BJ (cell line): ENCODE measurements around the gene BGN. TPM values are rescaled to one million over a fixed set of nuclear protein-coding genes. Genes with fewer than 3 reads are reported as not detected.

Experiments
- CTCF ChIA-PET: fragments of 350-600 bp; formaldehyde crosslinking; extraction: SDS; loops from one replicate; lab custom pipeline; 2021; ENCODE audit warnings: antibody characterized with exemption, inconsistent platforms; lab: Yijun Ruan, JAX
- POLR2A ChIA-PET: fragments of 300-600 bp; sonication (Branson Sonifier 250); formaldehyde crosslinking; extraction: SDS; loops from one replicate; lab custom pipeline; 2021; ENCODE audit warnings: antibody characterized with exemption; lab: Charles Lee
- DNase-seq: peaks from one replicate; pipeline ENCODE4 v3.0.0-alpha.2; 2011; ENCODE audit warnings: low read depth
- H3K27me3 ChIP-seq: 2 replicates; pipeline ENCODE4 v1.6.0; 2011; ENCODE audit warnings: low read length; ENCODE audit not compliant: control insufficient read depth, insufficient read depth
- H3K36me3 ChIP-seq: 2 replicates; pipeline ENCODE4 v1.5.1; 2011; ENCODE audit warnings: low read length; ENCODE audit not compliant: control insufficient read depth, insufficient read depth
- H3K4me3 ChIP-seq: 2 replicates; pipeline ENCODE4 v1.5.1; 2011; ENCODE audit warnings: low read depth, mild to moderate bottlenecking, control low read depth, low read length
- polyA plus RNA-seq: library from polyadenylated mRNA; depleted of rRNA; stranded (reverse); fragments of >200 nt; gene quantifications from 2 replicates; pipeline ENCODE4 v1.2.3, GENCODE V29; 2011
- TF ChIP-seq, protein P1 (sequence below): IDR thresholded peaks from 2 replicates; pipeline ENCODE4 v1.5.1; 2011; ENCODE audit warnings: low read depth, mild to moderate bottlenecking, control low read depth, inconsistent platforms, low read length, moderate library complexity; ENCODE audit not compliant: insufficient read depth

BGN gene
- polyA plus RNA-seq, 1 experiment: 487 TPM

DNA sequence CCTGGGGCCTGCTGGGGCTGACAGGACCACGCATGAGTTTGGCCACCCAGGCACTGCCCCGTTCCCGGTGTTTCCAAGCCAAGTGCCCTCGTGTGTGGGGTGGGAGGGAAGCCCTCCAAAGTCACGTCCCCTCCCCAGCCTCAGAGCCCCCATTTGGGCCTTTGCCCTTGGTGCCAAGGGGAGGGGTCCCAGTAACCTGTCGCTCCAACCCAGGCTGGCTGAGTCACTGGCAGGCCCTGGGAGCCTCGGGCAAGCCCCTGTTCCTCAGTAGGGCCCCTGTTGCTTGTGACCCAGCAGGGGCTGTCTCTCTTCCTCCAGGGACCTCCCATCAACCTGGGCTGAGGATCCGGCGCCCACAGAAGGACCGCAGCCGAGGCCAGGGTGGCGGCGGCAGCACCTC lies 13.7 kb upstream of the BGN start:
- DNase-seq: no peak
- no peaks in the 10 kb centered on the region for H3K27me3 ChIP-seq
- CTCF ChIA-PET: no interaction called here
- H3K4me3 ChIP-seq: no peak overlapping the region
- TF ChIP-seq, protein P1, sequence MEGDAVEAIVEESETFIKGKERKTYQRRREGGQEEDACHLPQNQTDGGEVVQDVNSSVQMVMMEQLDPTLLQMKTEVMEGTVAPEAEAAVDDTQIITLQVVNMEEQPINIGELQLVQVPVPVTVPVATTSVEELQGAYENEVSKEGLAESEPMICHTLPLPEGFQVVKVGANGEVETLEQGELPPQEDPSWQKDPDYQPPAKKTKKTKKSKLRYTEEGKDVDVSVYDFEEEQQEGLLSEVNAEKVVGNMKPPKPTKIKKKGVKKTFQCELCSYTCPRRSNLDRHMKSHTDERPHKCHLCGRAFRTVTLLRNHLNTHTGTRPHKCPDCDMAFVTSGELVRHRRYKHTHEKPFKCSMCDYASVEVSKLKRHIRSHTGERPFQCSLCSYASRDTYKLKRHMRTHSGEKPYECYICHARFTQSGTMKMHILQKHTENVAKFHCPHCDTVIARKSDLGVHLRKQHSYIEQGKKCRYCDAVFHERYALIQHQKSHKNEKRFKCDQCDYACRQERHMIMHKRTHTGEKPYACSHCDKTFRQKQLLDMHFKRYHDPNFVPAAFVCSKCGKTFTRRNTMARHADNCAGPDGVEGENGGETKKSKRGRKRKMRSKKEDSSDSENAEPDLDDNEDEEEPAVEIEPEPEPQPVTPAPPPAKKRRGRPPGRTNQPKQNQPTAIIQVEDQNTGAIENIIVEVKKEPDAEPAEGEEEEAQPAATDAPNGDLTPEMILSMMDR: no peak
- POLR2A ChIA-PET: no interaction called here
- no peaks in the 10 kb centered on the region for H3K36me3 ChIP-seq

- H3K4me3 ChIP-seq: no peak overlapping the region
- CTCF ChIA-PET: interaction anchor here (1.5 kb wide), 1 partner anchor 11 kb away, joined by 3 read pairs; no protein-coding TSS in a partner anchor
- H3K36me3 ChIP-seq: no peaks in the 10 kb centered on the region
- POLR2A ChIA-PET: no interaction called here
- H3K27me3 ChIP-seq: no peaks in the 10 kb centered on the region
- DNase-seq: no peak
- TF ChIP-seq, protein P1: no peak
Observed at GRCh38 chrX:153482376-153483015, 12.3 kb upstream of the BGN start.

DNA sequence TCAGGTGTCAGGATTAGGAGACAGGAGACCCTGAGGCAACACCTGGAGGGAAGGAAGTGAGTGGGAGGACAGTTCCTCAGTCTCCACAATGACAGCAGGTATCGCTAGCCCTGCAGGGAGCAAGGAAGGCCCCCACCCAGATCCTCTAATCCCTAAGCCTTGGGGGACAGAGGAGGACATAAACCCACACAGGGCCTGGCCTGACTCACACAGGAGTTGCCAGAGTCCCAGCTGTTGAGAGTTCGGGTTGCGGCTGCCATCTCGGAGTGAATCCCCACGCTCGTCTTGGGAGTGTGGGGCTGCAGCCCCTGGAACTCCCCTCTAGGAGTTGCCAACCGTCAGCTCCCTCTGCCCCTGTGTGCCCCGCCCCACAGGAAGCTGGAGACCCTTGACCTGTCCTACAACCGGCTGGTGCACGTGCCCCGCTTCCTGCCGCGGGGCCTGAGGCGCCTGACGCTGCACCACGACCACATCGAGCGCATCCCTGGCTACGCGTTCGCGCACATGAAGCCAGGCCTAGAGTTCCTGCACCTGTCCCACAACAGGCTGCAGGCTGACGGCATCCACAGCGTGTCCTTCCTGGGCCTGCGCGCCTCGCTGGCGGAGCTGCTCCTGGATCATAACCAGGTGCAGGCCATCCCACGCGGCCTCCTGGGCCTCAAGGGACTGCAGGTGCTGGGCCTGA lies 9.2 kb upstream of the BGN start:
- H3K36me3 ChIP-seq: no peaks in the 10 kb centered on the region
- TF ChIP-seq, protein P1: no peak
- H3K4me3 ChIP-seq: no peak overlapping the region
- CTCF ChIA-PET: no interaction called here
- H3K27me3 ChIP-seq: no peaks in the 10 kb centered on the region
- POLR2A ChIA-PET: no interaction called here
- DNase-seq: no peak

DNA sequence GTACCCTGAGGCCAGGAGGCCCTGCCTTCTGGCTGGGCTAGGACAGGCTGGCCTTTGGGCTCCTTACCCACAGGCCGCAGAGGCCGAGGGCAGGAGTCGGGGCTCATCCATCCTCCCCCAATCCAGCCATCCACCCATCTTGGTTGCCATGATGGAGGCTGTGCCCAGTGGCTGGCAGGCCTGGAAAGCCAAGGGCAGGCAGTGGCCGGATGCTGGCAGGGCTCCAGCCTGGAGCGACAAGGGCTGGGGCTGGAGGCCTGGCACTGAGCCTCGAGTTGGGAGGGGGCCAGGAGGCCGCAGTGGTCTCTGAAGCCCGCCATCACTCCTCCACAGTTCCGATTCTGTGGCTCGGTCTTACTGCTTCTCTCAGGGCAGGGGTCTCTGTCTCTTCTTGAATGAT lies 8.6 kb upstream of the BGN start:
- CTCF ChIA-PET: no interaction called here

DNA sequence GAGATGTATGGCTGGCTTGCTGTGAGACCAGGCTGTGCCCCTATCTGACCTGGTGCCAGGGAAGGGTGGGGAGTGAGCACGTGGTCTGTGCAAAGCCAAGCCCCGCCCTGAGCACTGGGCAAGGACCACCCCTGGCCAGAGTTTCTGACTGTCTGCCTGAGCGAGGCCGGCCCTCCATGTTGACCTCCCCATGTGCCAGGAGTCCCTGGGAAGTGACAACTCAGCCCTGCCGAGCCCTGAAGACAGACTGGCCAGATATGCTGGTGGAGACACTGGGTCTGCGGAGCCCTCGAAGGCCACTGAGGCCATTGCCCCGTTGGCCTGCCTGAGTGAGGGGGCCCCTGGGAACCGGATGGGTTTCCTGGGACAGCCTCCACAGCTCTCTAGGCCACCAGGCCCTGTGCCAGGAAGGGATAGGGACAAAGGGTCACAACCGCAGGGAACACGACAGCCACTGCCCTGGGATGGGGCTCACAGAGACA lies 7.1 kb upstream of the BGN start:
- CTCF ChIA-PET: interaction anchor here (1.0 kb wide), 1 partner anchor 16 kb away, joined by 4 read pairs; no protein-coding TSS in a partner anchor
- DNase-seq: no peak
- Histone ChIP-seq H3K36me3 (no peaks in the 10 kb centered on the region), H3K4me3 (no peak overlapping the region), H3K27me3 (no peaks in the 10 kb centered on the region)
- TF ChIP-seq, protein P1: no peak
- POLR2A ChIA-PET: interaction anchor here (0.6 kb wide), 1 partner anchor 17 kb away, joined by 5 read pairs; no protein-coding TSS in a partner anchor

More for the DNA sequence above, 8.6 kb upstream of the BGN start:
- TF ChIP-seq, protein P1: no peak
- Histone ChIP-seq H3K36me3 (no peaks in the 10 kb centered on the region), H3K27me3 (no peaks in the 10 kb centered on the region), H3K4me3 (no peak overlapping the region)
- DNase-seq: no peak
- POLR2A ChIA-PET: no interaction called here
